B cell (primary cell): Measurements from ENCODE around the gene USP7.

Experiments used
- EZH2 ChIP-seq: IDR thresholded peaks from 2 replicates; pipeline ENCODE4 v1.6.1; 2012; ENCODE audit warnings: borderline replicate concordance, low read depth, mild to moderate bottlenecking, moderate library complexity, low read length; ENCODE audit not compliant: insufficient read depth, poor library complexity, severe bottlenecking
- TF ChIP-seq, protein P1 (sequence below): fragments of 200-600 bp; IDR thresholded peaks from one replicate; pipeline ENCODE4 v1.8.0; 2022; ENCODE audit warnings: antibody characterized with exemption, mild to moderate bottlenecking

DNA sequence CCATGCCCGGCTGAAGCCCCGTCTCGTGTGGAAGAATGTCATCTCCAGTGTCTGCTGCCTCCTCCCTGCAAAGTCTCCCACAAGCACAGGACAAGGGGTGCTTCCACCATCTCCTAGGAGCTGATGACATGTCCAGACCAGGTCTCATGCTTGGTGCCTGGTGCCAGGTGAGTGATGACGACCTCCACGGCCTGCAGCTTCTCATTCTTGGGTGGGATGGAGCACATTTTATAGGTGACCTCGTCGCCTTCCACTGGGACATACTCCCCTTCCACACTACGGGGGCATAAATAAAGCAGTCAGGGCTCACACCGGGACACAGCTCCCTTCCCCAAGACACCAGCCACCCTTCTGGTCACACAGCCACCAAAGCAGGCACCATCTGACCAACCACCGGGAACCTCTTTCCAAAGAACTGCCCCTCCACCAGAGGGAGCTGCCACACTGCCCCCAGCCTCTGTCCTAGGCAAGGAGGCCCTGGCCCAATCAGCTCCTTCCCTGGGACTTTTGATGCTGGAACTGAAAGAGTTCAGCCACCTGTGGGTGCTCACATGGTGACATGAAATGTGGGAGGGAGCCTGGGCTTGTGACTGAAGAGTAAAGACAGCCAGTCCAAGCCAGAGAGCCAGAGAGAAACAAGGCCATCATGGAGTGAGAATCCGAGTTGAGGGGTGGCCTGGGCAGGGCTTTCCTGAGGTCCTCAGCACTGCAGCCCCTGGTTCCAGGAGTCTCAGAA, 108.5 kb downstream of the USP7 start:
- TF ChIP-seq, protein P1, sequence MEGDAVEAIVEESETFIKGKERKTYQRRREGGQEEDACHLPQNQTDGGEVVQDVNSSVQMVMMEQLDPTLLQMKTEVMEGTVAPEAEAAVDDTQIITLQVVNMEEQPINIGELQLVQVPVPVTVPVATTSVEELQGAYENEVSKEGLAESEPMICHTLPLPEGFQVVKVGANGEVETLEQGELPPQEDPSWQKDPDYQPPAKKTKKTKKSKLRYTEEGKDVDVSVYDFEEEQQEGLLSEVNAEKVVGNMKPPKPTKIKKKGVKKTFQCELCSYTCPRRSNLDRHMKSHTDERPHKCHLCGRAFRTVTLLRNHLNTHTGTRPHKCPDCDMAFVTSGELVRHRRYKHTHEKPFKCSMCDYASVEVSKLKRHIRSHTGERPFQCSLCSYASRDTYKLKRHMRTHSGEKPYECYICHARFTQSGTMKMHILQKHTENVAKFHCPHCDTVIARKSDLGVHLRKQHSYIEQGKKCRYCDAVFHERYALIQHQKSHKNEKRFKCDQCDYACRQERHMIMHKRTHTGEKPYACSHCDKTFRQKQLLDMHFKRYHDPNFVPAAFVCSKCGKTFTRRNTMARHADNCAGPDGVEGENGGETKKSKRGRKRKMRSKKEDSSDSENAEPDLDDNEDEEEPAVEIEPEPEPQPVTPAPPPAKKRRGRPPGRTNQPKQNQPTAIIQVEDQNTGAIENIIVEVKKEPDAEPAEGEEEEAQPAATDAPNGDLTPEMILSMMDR: no peak
- no peak for TF ChIP-seq EZH2
